K562 (cell line): ENCODE measurements around the gene KCNH2. TPM values are rescaled to one million over a fixed set of nuclear protein-coding genes. Genes with fewer than 3 reads are reported as not detected.

ENCODE experiments used
- SFPQ ChIP-seq: fragments of 200-400 bp; formaldehyde crosslinking; IDR thresholded peaks from 2 replicates; pipeline ENCODE4 v1.6.1; 2017; ENCODE audit warnings: mild to moderate bottlenecking, low read depth, low read length, moderate library complexity
- SNIP1 ChIP-seq: fragments of 450-650 bp; IDR thresholded peaks from 2 replicates; pipeline ENCODE4 v1.7.1; 2017; ENCODE audit warnings: low read depth, mild to moderate bottlenecking
- TCFL5 ChIP-seq: fragments of 250-450 bp; sonication (Bioruptor Pico); conservative IDR thresholded peaks from 2 replicates; pipeline ENCODE4 v1.6.1; 2021; ENCODE audit warnings: mild to moderate bottlenecking, moderate library complexity, matching md5 sums
- TFAM ChIP-seq: fragments of 250-450 bp; sonication (Bioruptor Pico); conservative IDR thresholded peaks from 2 replicates; pipeline ENCODE4 v1.5.0; 2021; ENCODE audit warnings: mild to moderate bottlenecking, moderate library complexity
- ZNF57 ChIP-seq: fragments of 450-650 bp; formaldehyde crosslinking; IDR thresholded peaks from 2 replicates; pipeline ENCODE4 v1.4.0; 2020; ENCODE audit warnings: mild to moderate bottlenecking, moderate library complexity
- ZNF639 ChIP-seq, 2 experiments: fragments of 200-800 bp in 1 of 2; sonication (Bioruptor generic) in 1 of 2; sonication (generic) in 1 of 2; formaldehyde crosslinking in 1 of 2; IDR thresholded peaks in 1 of 2; conservative IDR thresholded peaks in 1 of 2; 2 replicates each; pipeline versions ENCODE4 v1.5.0 to v1.6.1; 2016 to 2020; ENCODE audit warnings: missing compliant biosample characterization in 1 of 2, missing genetic modification characterization in 1 of 2, missing genetic modification reagents in 1 of 2
- polyA plus RNA-seq, 8 experiments: library from polyadenylated mRNA; depleted of rRNA in 4 of 8; stranded (reverse) in 5 of 8; unstranded in 3 of 8; fragments of >200 nt; fragmentation: Nextera tagmentation in 2 of 8; fragmentation: Illumina TruSeq in 1 of 8; extraction: Ambion mirVana in 2 of 8; extraction: Trizol in 1 of 8; gene quantifications; 2 replicates each; pipeline versions ENCODE4 v1.2.1 to v1.2.3, GENCODE V29; 2011 to 2014; ENCODE audit warnings: inconsistent platforms in 1 of 8, missing spikeins in 1 of 8
- total RNA-seq, 7 experiments: library from RNA; depleted of rRNA in 6 of 7; stranded (reverse); fragments of >200 nt in 6 of 7; fragmentation: Illumina TruSeq in 2 of 7; extraction: Trizol in 2 of 7; gene quantifications; 2 replicates each; pipeline versions ENCODE4 v1.2.1 to v1.2.3, GENCODE V29; 2011 to 2021; ENCODE audit warnings: low replicate concordance in 1 of 7
- TF ChIP-seq, protein P1 (sequence below): fragments of 200-800 bp; sonication (Bioruptor generic); IDR thresholded peaks from 2 replicates; pipeline ENCODE4 v1.6.1; 2017; ENCODE audit warnings: missing genetic modification characterization, missing compliant biosample characterization
- TF ChIP-seq, protein P2 (sequence below): fragments of 450-650 bp; formaldehyde crosslinking; IDR thresholded peaks from 2 replicates; pipeline ENCODE4 v1.4.0; 2020; ENCODE audit warnings: mild to moderate bottlenecking, moderate library complexity
- TF ChIP-seq, protein P3 (sequence below), 2 experiments: IDR thresholded peaks; 2 replicates each; pipeline ENCODE4 v1.6.1; 2012; ENCODE audit warnings: improper control_type of control experiment in 2 of 2, low read depth in 2 of 2, low read length in 2 of 2, borderline replicate concordance in 1 of 2
- TF ChIP-seq, protein P4 (sequence below), 3 experiments: fragments of 200-800 bp in 1 of 3; sonication (Bioruptor generic) in 1 of 3; sonication (generic) in 1 of 3; formaldehyde crosslinking in 1 of 3; IDR thresholded peaks; 2 replicates each; pipeline versions ENCODE4 v1.6.1 to v1.8.0; 2016 to 2022; ENCODE audit warnings: mild to moderate bottlenecking in 2 of 3, missing compliant biosample characterization in 2 of 3, missing genetic modification characterization in 2 of 3, missing genetic modification reagents in 1 of 3
- TF ChIP-seq, protein P5 (sequence below): sonication (generic); formaldehyde crosslinking; IDR thresholded peaks from 2 replicates; pipeline ENCODE4 v1.8.0; 2022; ENCODE audit warnings: missing genetic modification reagents, mild to moderate bottlenecking, borderline replicate concordance

KCNH2 gene
- total and polyA plus RNA-seq, 9 of the 15 experiments (the other 6 are each of a cell fraction or from before 2014, with no cell fraction given) = 18.1 to 368 (median 218) TPM

- TF ChIP-seq SFPQ (no peak), ZNF639 (CRISPR knock-in tag; conservative IDR thresholded peaks at IDR 0.05 in 1 of 2, IDR thresholded peaks at IDR 0.05 in 1 of 2) (peak in 1 of 2 experiments; percentile 87; a peak in 1 of 4 replicates), TFAM (CRISPR knock-in tag) (no peak), ZNF57 (0 out of 2 replicates have a peak, but pooled peaks have one; percentile 74), SNIP1 (no peak; the same call in 1 of the 2 replicates), TCFL5 (CRISPR knock-in tag) (no peak)
- TF ChIP-seq, protein P1, sequence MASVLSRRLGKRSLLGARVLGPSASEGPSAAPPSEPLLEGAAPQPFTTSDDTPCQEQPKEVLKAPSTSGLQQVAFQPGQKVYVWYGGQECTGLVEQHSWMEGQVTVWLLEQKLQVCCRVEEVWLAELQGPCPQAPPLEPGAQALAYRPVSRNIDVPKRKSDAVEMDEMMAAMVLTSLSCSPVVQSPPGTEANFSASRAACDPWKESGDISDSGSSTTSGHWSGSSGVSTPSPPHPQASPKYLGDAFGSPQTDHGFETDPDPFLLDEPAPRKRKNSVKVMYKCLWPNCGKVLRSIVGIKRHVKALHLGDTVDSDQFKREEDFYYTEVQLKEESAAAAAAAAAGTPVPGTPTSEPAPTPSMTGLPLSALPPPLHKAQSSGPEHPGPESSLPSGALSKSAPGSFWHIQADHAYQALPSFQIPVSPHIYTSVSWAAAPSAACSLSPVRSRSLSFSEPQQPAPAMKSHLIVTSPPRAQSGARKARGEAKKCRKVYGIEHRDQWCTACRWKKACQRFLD (CRISPR knock-in tag) = peak; percentile 62; the same call in 1 of the 2 replicates
- TF ChIP-seq, protein P2, sequence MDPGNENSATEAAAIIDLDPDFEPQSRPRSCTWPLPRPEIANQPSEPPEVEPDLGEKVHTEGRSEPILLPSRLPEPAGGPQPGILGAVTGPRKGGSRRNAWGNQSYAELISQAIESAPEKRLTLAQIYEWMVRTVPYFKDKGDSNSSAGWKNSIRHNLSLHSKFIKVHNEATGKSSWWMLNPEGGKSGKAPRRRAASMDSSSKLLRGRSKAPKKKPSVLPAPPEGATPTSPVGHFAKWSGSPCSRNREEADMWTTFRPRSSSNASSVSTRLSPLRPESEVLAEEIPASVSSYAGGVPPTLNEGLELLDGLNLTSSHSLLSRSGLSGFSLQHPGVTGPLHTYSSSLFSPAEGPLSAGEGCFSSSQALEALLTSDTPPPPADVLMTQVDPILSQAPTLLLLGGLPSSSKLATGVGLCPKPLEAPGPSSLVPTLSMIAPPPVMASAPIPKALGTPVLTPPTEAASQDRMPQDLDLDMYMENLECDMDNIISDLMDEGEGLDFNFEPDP (CRISPR knock-in tag) = peak; percentile 72; the same call in 1 of the 2 replicates
- TF ChIP-seq, protein P3, sequence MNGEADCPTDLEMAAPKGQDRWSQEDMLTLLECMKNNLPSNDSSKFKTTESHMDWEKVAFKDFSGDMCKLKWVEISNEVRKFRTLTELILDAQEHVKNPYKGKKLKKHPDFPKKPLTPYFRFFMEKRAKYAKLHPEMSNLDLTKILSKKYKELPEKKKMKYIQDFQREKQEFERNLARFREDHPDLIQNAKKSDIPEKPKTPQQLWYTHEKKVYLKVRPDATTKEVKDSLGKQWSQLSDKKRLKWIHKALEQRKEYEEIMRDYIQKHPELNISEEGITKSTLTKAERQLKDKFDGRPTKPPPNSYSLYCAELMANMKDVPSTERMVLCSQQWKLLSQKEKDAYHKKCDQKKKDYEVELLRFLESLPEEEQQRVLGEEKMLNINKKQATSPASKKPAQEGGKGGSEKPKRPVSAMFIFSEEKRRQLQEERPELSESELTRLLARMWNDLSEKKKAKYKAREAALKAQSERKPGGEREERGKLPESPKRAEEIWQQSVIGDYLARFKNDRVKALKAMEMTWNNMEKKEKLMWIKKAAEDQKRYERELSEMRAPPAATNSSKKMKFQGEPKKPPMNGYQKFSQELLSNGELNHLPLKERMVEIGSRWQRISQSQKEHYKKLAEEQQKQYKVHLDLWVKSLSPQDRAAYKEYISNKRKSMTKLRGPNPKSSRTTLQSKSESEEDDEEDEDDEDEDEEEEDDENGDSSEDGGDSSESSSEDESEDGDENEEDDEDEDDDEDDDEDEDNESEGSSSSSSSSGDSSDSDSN (IDR thresholded peaks at IDR 0.05; ENCODE audit: borderline replicate concordance in 1 of 2, low read depth in 2 of 2, low read length in 2 of 2) = peak in 1 of 2 experiments; percentile 20; a peak in 1 of 4 replicates
- TF ChIP-seq, protein P4, sequence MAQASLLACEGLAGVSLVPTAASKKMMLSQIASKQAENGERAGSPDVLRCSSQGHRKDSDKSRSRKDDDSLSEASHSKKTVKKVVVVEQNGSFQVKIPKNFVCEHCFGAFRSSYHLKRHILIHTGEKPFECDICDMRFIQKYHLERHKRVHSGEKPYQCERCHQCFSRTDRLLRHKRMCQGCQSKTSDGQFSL (CRISPR knock-in tag; IDR thresholded peaks at IDR 0.05) = no peak
- TF ChIP-seq, protein P4 (tag; IDR thresholded peaks at IDR 0.05) = peak in 1 of 2 experiments; percentile 65; a peak in 1 of 4 replicates
- TF ChIP-seq, protein P5, sequence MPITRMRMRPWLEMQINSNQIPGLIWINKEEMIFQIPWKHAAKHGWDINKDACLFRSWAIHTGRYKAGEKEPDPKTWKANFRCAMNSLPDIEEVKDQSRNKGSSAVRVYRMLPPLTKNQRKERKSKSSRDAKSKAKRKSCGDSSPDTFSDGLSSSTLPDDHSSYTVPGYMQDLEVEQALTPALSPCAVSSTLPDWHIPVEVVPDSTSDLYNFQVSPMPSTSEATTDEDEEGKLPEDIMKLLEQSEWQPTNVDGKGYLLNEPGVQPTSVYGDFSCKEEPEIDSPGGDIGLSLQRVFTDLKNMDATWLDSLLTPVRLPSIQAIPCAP = no peak
Measured at GRCh38 chr7:150955519-150956394, 22.4 kb downstream of the KCNH2 start (continued).
